A673 (cell line): Measurements from ENCODE around the gene SLC26A1. TPM values are rescaled to one million over a fixed set of nuclear protein-coding genes. Genes with fewer than 3 reads are reported as not detected.
A peak's percentile ranks its signal among the peaks of the same experiment; 100 is the strongest.

Experiments
- BruUV-seq: library from RNA; stranded (reverse); fragments of 400-500 nt; replicated peaks from 2 replicates; lab custom pipeline; 2021; lab: Mats Ljungman, UMichigan
- CTCF ChIA-PET: fragments of 300-600 bp; sonication (Branson Sonifier 250); formaldehyde crosslinking; loops from one replicate; lab custom pipeline; 2022; ENCODE audit warnings: antibody characterized with exemption; lab: Charles Lee
- POLR2A ChIA-PET: fragments of 300-600 bp; sonication (Branson Sonifier 250); formaldehyde crosslinking; loops from one replicate; lab custom pipeline; 2022; ENCODE audit warnings: antibody characterized with exemption; ENCODE audit not compliant: low non-redundant PET; lab: Charles Lee
- DNase-seq: peaks from one replicate; pipeline ENCODE4 v3.0.0-alpha.2; 2015; ENCODE audit warnings: low spot score
- H3K27ac ChIP-seq: fragments of 200-600 bp; sonication (generic); 2 replicates; pipeline ENCODE4 v1.5.1; 2016; ENCODE audit warnings: mixed run types, low read depth, mild to moderate bottlenecking, mixed read lengths, antibody characterized with exemption, low read length; ENCODE audit not compliant: poor library complexity, severe bottlenecking
- H3K27me3 ChIP-seq: fragments of 200-600 bp; sonication (generic); replicated peaks from 2 replicates; pipeline ENCODE4 v1.6.1; 2017; ENCODE audit warnings: mixed run types, low read depth, mild to moderate bottlenecking, mixed read lengths, antibody characterized with exemption, low read length; ENCODE audit not compliant: insufficient read depth, poor library complexity
- H3K36me3 ChIP-seq: fragments of 200-600 bp; sonication (generic); 2 replicates; pipeline ENCODE4 v1.6.1; 2016; ENCODE audit warnings: mixed run types, mild to moderate bottlenecking, mixed read lengths, antibody characterized with exemption, low read length; ENCODE audit not compliant: insufficient read depth, poor library complexity, severe bottlenecking
- H3K4me1 ChIP-seq: fragments of 200-600 bp; sonication (generic); 2 replicates; pipeline ENCODE4 v1.6.1; 2017; ENCODE audit warnings: mixed run types, mild to moderate bottlenecking, mixed read lengths, antibody characterized with exemption, low read length; ENCODE audit not compliant: insufficient read depth, poor library complexity, severe bottlenecking
- H3K4me3 ChIP-seq: fragments of 200-600 bp; sonication (generic); 2 replicates; pipeline ENCODE4 v1.5.1; 2016; ENCODE audit warnings: low read depth, mixed run types, mild to moderate bottlenecking, mixed read lengths, low read length; ENCODE audit not compliant: poor library complexity, severe bottlenecking
- H3K9me3 ChIP-seq: fragments of 200-600 bp; sonication (generic); 2 replicates; pipeline ENCODE4 v1.6.1; 2016; ENCODE audit warnings: mixed run types, low read depth, mild to moderate bottlenecking, mixed read lengths, antibody characterized with exemption, low read length; ENCODE audit not compliant: poor library complexity, severe bottlenecking
- CTCF ChIP-seq: fragments of 300-800, 200-600 bp; sonication (generic); conservative IDR thresholded peaks from 2 replicates; pipeline ENCODE4 v1.5.1; 2017; ENCODE audit warnings: low read depth, mild to moderate bottlenecking, antibody characterized with exemption, low read length, moderate library complexity, mixed read lengths
- EZH2 ChIP-seq: fragments of 200-600 bp; sonication (generic); IDR thresholded peaks from 2 replicates; pipeline ENCODE4 v1.6.1; 2017; ENCODE audit warnings: borderline replicate concordance, low read depth, mild to moderate bottlenecking, mixed read lengths, antibody characterized with exemption, low read length; ENCODE audit not compliant: poor library complexity, severe bottlenecking
- intact Hi-C: fragments of 100-400 bp; cut with micrococcal nuclease; formaldehyde crosslinking; loops from one replicate; pipeline ENCODE4 v1.10.0; 2022; ENCODE audit not compliant: unreplicated experiment
- total RNA-seq: library from RNA; stranded (reverse); gene quantifications from 2 replicates; pipeline ENCODE4 v1.2.3, GENCODE V29; 2021

The SLC26A1 gene
- total RNA-seq, 1 experiment from 2014 or later: 0.30 TPM

GRCh38 chr4:1011022-1011665, 17.9 kb upstream of the SLC26A1 start, which contains the start of gene FGFRL1:
TSS of gene FGFRL1 (plus strand) at chr4:1011626. CDS start at chr4:1012486, 860 bp downstream.
- no peaks in the 10 kb centered on the region for H3K9me3 ChIP-seq
- ChIA-PET CTCF (interaction anchor here (0.6 kb wide), 1 partner anchor 22 kb away, joined by 8 read pairs; no protein-coding TSS in a partner anchor), POLR2A (no interaction called here)
- intact Hi-C loops: no loop called here
- peak within 1 kb of the TSS; percentile 53 for H3K4me3 ChIP-seq
- no peak for TF ChIP-seq EZH2
- TF ChIP-seq CTCF: no peak
- no TSS peak for BruUV-seq
- peak; percentile 94 for DNase-seq
- H3K36me3 ChIP-seq: no peaks in the 10 kb centered on the region
- H3K4me1 ChIP-seq: peaks cover 13% of the 10 kb centered on the region
- no peak within 1 kb of the TSS for H3K27ac ChIP-seq
- peaks cover 31% of the 10 kb centered on the region for H3K27me3 ChIP-seq

DNA sequence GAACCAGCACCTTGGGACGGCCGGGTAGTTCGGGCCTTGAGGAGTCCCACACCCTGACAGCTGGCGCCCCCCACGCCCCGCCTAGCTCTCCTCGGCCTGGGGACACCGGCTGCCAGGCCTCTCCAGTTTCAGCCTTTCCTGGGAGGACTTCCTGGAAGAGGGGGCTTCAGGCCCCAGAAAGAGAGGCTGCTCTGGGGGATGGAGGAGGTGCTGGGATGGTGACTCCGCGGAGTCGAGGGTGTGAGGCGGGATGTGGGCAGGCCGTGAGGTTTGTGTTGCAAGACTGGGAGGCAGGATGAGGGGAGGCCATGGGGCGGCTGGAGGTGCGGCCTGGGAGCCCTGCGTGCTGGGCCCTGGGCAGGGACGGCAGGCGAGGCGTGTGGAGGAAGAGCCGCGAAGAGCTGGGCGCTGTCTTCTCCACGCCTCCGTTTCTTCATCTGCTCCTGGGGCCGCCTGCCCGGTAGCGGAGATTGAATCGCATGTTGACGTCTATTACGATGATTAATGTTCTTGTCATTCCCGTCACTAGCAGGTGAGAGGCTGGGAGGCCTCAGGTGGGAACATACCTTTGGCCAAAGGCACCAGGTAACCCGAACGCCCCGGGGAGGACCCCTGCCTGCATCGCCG, 17.3 kb upstream of the SLC26A1 start:
- TF ChIP-seq EZH2 (no peak), CTCF (no peak)
- H3K36me3 ChIP-seq: no peaks in the 10 kb centered on the region
- DNase-seq: peak; percentile 65
- peak overlapping the region; percentile 53 for H3K4me3 ChIP-seq
- no TSS peak for BruUV-seq
- CTCF ChIA-PET: interaction anchor here (0.6 kb wide), 1 partner anchor 23 kb away, joined by 8 read pairs; no protein-coding TSS in a partner anchor
- intact Hi-C loops: no loop called here
- no peak overlapping the region for H3K27ac ChIP-seq
- H3K4me1 ChIP-seq: peaks cover 13% of the 10 kb centered on the region
- no peaks in the 10 kb centered on the region for H3K9me3 ChIP-seq
- POLR2A ChIA-PET: no interaction called here
- H3K27me3 ChIP-seq: peaks cover 34% of the 10 kb centered on the region

GRCh38 chr4:1009542-1010394, 16.6 kb upstream of the SLC26A1 start:
- CTCF ChIA-PET: interaction anchor here (0.6 kb wide), 1 partner anchor 1665 kb away, joined by 3 read pairs; no protein-coding TSS in a partner anchor
- DNase-seq: peak; percentile 66
- intact Hi-C loops: no loop called here

More at GRCh38 chr4:1009542-1010394, 16.6 kb upstream of the SLC26A1 start:
- Histone ChIP-seq H3K9me3 (no peaks in the 10 kb centered on the region), H3K36me3 (no peaks in the 10 kb centered on the region), H3K27ac (no peak overlapping the region), H3K27me3 (peaks cover 41% of the 10 kb centered on the region), H3K4me3 (peak overlapping the region; percentile 53), H3K4me1 (peaks cover 13% of the 10 kb centered on the region)
- BruUV-seq: no TSS peak
- 0 out of 2 replicates have a peak, but pooled peaks have one; percentile 19 for TF ChIP-seq CTCF
- TF ChIP-seq EZH2: no peak
- POLR2A ChIA-PET: no interaction called here
